Measurements from ENCODE around the gene TERC. TPM values are rescaled to one million over a fixed set of nuclear protein-coding genes. Genes with fewer than 3 reads are reported as not detected.

Gene TERC
- total and polyA plus RNA-seq, 3 donors from 2014 or later = 512 to 1,059 TPM; not detected in 1

DNA sequence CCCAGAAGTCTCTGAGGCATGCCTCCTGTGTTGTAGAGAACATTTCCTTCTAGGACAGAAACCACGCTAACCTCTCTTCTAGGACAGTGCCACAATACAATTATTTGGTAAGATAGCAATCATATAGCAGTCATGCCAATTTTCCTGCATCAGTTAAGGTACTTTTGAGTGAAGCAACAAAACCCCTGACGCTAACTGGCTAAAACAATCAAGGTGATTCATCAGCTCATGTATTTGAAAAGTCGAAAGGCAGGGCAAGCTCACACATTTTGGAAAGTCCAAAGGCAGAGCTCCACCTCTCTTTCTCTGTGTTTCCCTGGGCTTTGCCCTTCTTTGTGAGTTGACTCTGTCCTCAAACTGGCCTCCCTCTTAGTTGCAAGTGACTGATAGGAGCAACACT is 10.1 kb downstream of the TERC start:
- Histone ChIP-seq H3K27ac (no peak overlapping the region), H3K4me1 (no peaks in the 10 kb centered on the region), H3K27me3 (no peaks in the 10 kb centered on the region), H3K9me3 (no peaks in the 10 kb centered on the region), H3K4me3 (no peak overlapping the region), H3K36me3 (ENCODE audit: low read depth, missing control alignments) (no peaks in the 10 kb centered on the region)
- DNase-seq = no peak
- TF ChIP-seq POLR2A (IDR thresholded peaks at IDR 0.05) = no peak
- no peak for TF ChIP-seq CTCF (IDR thresholded peaks at IDR 0.05)
- intact Hi-C loops (cut with DNase I; ENCODE audit: low total_unique reads) = no loop called here
- 85 to 87% methylated on average over 3 of the region's 3 CpGs for WGBS, 2 donors

GRCh38 chr3:169751875-169752274 is 13.0 kb downstream of the TERC start:
- Histone ChIP-seq H3K27me3 (no peaks in the 10 kb centered on the region), H3K36me3 (ENCODE audit: low read depth, missing control alignments) (no peaks in the 10 kb centered on the region), H3K4me3 (no peak overlapping the region), H3K4me1 (no peaks in the 10 kb centered on the region), H3K9me3 (no peaks in the 10 kb centered on the region), H3K27ac (no peak overlapping the region)
- intact Hi-C loops (cut with DNase I; ENCODE audit: low total_unique reads) = no loop called here
- DNase-seq = no peak
- TF ChIP-seq POLR2A (IDR thresholded peaks at IDR 0.05) = no peak
- TF ChIP-seq CTCF (IDR thresholded peaks at IDR 0.05) = no peak
- WGBS, 2 donors = 89% methylated on average over 2 of the region's 2 CpGs

- Histone ChIP-seq H3K4me3 (no peak overlapping the region), H3K27me3 (no peaks in the 10 kb centered on the region), H3K36me3 (ENCODE audit: low read depth, missing control alignments) (no peaks in the 10 kb centered on the region), H3K4me1 (no peaks in the 10 kb centered on the region), H3K9me3 (no peaks in the 10 kb centered on the region), H3K27ac (no peak overlapping the region)
- 30 to 49% methylated on average over 2 of the region's 2 CpGs for WGBS, 2 donors
- TF ChIP-seq POLR2A (IDR thresholded peaks at IDR 0.05) (no peak), CTCF (IDR thresholded peaks at IDR 0.05) (no peak)
- DNase-seq = no peak
- intact Hi-C loops (cut with DNase I; ENCODE audit: low total_unique reads) = no loop called here
Observed at GRCh38 chr3:169750665-169751064, 14.2 kb downstream of the TERC start.

DNA sequence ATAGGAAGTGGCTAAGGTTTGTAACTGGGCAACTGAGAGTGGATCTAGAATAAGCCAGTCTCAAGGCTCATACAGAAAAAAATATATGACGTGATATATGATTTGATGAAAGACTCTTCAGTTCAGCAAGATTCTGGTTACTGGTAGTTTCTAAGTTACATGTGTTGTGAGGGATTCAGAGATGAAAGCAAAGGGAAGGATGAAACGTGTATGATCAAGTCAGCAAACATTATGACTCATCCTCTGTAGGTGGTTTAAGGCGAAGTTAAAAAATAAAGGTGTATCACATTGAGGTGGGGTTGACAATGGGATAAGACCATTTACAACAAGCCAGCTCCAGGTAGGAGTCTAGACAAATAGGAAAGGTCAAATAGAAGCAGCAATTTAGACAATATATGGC is 16.2 kb downstream of the TERC start:
- no peaks in the 10 kb centered on the region for H3K9me3 ChIP-seq
- no peaks in the 10 kb centered on the region for H3K27me3 ChIP-seq
- WGBS, 2 donors = 78 to 88% methylated on average over 3 of the region's 3 CpGs
- H3K4me3 ChIP-seq = no peak overlapping the region
- no peaks in the 10 kb centered on the region for H3K36me3 ChIP-seq (ENCODE audit: low read depth, missing control alignments)
- H3K4me1 ChIP-seq = no peaks in the 10 kb centered on the region
- intact Hi-C loops (cut with DNase I; ENCODE audit: low total_unique reads) = no loop called here
- DNase-seq = no peak
- no peak overlapping the region for H3K27ac ChIP-seq
- TF ChIP-seq CTCF (IDR thresholded peaks at IDR 0.05) (no peak), POLR2A (IDR thresholded peaks at IDR 0.05) (no peak)

GRCh38 chr3:169746924-169747323 is 17.9 kb downstream of the TERC start:
- no peaks in the 10 kb centered on the region for H3K36me3 ChIP-seq (ENCODE audit: low read depth, missing control alignments)
- DNase-seq = no peak
- H3K4me3 ChIP-seq = no peak overlapping the region
- intact Hi-C loops (cut with DNase I; ENCODE audit: low total_unique reads) = no loop called here
- 80 to 83% methylated on average over 6 of the region's 6 CpGs for WGBS, 2 donors
- H3K27me3 ChIP-seq = no peaks in the 10 kb centered on the region
- no peaks in the 10 kb centered on the region for H3K9me3 ChIP-seq
- H3K4me1 ChIP-seq = no peaks in the 10 kb centered on the region
- TF ChIP-seq CTCF (IDR thresholded peaks at IDR 0.05) = no peak
- TF ChIP-seq POLR2A (IDR thresholded peaks at IDR 0.05) = no peak
- no peak overlapping the region for H3K27ac ChIP-seq

All from testis (tissue), 3 donors.